SKM-1 treated with dmso at 0.1 percent for 144 hours (cell line): Measurements from ENCODE around the gene ACADVL.

Experiments
- DNase-seq: peaks from one replicate; lab custom pipeline; 2025; ENCODE audit not compliant: unreplicated experiment; lab: John Stamatoyannopoulos, UW

ACADVL gene

DNA sequence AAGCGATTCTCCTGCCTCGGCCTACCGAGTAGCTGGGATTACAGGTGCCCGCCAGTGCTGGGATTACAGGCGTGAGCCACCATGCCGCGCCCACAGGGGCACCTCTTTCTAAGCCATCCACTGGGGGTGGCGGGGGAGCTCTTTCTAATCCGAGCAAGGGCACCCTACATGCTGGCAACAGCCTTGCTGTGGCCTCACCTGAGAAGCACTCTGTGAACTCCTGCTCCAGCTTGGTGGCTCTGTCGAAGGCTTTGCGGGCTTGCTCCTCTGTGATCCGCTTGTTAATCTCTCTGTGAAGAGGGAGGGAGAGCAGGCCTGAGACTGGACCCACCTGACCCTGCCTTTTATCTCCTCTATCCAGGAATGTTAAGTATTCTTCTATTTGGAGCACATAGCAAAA, 28.7 kb upstream of the ACADVL start:
- DNase-seq: no peak

DNA sequence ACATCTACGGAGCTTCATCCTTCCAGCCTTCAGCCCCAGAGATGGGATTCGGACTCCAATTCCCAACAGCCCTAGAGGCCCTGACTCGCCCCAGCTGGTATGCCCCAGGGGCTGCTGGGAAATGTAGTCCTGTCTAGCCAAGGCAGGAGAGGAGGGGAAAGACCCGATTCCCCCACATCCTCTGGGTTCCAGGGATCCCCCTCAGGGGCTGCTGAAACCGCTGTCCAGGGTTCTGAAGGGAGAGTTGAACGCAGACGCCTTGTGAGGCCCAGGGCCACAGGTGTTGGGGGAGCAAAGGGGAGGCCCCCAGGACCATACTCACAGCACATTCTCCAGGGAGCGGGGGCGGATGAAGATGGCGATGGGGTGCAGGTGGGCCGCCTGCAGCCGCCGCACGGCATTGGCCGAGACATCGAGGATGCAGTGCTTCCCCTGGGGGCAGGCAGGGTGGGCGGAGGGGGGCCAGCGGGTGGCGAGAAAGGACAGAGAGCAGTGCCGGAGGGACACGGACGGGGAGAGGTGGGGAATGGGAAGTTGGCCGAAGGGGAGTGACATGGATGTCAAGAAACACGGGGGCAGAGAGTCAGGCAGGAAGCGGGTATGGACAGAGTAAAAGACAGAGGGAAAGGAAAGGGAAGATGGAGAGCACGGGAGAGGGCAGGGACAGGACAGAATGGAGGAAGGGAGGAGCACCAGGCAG, 28.0 kb upstream of the ACADVL start:
- no peak for DNase-seq

DNA sequence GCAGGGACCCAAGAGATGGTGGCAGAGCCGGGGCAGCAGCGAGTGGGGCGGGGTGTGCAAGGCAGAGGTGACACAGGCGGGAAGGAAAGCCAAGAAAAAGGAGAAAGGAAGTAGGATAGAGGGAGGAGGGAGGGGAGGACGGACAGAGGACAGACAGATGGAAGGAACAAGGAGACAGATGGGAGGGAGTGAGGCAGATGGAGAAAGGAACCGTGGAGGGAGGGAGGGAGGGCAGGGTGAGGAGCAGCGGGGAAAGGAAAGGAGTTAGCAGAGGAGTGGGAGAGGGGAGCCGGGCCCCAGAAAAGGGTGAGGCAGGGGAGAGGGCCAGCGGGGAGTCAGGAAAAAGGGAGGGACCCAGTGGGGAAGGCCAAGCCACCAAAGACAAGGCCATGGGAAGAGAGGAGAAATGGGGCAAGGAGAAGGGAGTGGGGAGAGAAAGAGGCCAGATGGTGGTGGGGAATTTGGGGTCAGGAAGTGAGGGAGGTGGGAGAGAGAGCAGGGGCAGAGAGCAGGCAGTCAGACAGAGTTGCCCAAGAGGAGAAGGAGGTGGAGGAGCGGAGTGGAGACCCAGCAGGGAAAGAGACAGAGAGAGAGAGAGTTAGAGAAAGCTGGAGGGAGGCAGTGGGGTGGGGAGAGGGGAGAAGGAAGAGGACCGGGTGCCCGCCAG, 27.3 kb upstream of the ACADVL start:
- DNase-seq: no peak

- no peak for DNase-seq
Measured at GRCh38 chr17:7195971-7196370, 23.8 kb upstream of the ACADVL start.

DNA sequence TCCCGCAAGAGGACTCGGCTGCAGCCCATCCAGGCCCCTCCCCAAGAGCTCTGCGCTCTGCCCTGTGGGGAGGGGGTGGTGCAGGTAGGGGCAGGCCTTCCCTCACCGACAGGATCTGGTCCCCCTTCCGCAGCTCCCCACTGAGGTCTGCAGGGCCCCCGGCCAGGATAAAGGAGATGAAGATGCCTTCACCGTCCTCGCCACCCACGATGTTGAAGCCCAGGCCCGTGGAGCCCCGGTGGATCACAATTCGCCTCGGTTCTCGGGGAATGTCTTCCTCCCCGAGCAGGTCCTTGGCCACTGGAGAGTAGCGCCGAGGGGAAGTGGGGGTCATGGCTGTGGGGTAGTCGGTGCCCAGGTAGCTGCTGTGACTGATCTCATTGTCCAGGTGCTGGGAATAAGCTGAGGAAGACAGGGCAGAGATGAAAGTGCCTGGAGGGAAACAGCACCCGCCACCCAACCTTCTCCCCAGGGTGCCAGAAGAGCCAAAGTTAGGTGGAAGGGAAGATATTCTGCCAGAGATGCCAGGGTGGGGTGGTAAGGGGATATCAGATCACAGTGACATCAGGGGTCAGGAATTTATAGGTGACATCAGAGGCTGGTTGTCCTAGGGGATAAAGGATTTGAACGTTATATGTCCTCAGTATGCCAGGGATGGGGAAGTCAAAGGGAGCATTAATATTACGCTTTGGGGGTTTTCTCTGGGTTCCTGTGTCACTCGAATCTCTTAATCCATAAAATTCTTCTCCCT, 22.9 kb upstream of the ACADVL start:
- DNase-seq: no peak

GRCh38 chr17:7203391-7203790, 16.3 kb upstream of the ACADVL start:
- DNase-seq: no peak

DNA sequence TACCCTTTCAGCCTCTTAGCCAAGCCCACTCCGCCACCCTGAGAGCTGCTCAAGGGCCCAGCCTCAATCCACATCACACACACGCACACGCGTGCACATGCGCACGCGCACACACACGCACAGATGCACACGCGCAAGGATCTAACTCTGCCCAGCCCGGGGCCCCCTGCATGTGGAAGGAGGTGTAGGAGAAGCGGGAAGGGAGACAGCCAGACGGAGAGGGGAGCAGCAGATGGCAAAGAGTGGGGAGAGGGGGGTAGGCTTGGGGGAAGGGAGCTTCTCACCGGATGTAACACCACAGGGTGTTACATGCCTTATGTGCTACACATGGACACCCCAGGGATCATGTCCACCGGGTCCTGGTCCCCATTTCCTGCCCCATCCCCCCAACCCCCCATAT, 15.4 kb upstream of the ACADVL start:
- DNase-seq: no peak

DNA sequence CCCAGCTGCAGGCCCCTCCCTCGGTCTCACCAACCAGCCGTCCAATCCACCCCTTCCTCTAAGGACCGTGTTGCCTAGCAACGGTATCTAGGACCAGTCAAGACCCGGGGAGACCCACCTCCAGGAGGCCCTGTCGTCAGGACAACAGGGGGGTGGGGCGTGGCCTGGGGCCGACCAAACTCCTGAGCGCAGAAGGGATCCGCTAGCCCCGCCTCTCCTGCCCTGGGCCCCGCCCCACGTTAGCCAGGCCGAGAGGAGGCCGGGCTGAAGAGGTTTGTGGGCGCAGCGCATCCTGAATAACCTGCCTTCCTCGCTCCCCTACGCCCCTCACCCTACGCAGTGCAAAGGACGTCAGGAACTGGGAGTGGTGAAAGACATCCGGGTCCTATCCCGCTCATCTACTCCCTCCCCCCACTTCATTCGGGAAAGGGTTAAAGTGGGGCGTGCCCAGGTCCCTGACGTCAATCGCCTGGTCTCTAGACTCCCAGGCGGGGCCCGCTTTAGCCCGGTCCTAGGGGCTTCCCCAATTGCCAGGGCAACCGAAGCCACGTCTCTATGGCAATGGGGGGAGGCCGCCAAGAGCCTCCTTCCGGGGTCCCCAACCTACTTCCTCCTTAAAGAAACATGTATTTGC, 14.8 kb upstream of the ACADVL start:
- DNase-seq: no peak

- no peak for DNase-seq
Measured at GRCh38 chr17:7205561-7205960, 14.2 kb upstream of the ACADVL start.

- DNase-seq: no peak
Measured at GRCh38 chr17:7207120-7208001, 12.4 kb upstream of the ACADVL start.

GRCh38 chr17:7208027-7208571, 11.6 kb upstream of the ACADVL start:
- no peak for DNase-seq

GRCh38 chr17:7208754-7209460, 10.8 kb upstream of the ACADVL start:
- no peak for DNase-seq

DNA sequence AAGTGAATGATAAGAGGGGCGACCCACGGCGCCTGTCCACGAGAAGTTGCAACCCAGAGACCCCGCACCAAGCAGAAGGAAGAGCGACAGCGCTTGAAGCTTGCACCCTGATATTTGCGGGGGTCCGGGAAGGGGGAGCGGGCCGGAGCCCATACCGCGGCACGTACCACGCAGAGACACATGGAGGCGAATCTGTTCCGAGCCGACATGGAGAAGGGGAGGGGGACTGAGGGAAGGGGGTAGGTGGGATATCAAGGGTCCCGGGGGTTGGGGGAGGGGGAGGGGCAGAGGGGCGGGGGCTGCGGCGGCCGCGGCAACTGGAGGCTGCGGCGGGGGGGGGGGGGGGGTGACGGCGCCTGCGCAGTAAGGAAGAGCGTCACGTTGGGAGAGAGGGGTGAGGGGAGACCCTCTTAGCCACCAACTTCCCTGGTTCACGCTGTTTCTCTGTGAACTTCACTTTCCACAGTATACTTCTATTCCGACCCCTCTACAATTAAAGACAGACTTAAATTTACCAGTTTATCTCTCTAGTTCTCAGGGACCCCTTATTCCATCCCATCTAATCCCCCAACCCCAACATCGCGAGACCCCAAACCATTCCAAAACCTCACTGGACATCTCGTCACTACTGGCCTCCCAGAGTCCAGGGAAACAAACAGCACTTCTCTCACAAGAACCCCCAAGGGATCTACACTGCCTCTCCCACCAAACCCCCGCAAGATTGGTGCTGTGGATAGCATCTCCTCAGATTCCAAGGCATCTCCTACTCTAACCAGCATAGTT, 8.1 kb upstream of the ACADVL start:
- no peak for DNase-seq

GRCh38 chr17:7213895-7214299, 5.8 kb upstream of the ACADVL start:
- DNase-seq: peak; percentile 71

DNA sequence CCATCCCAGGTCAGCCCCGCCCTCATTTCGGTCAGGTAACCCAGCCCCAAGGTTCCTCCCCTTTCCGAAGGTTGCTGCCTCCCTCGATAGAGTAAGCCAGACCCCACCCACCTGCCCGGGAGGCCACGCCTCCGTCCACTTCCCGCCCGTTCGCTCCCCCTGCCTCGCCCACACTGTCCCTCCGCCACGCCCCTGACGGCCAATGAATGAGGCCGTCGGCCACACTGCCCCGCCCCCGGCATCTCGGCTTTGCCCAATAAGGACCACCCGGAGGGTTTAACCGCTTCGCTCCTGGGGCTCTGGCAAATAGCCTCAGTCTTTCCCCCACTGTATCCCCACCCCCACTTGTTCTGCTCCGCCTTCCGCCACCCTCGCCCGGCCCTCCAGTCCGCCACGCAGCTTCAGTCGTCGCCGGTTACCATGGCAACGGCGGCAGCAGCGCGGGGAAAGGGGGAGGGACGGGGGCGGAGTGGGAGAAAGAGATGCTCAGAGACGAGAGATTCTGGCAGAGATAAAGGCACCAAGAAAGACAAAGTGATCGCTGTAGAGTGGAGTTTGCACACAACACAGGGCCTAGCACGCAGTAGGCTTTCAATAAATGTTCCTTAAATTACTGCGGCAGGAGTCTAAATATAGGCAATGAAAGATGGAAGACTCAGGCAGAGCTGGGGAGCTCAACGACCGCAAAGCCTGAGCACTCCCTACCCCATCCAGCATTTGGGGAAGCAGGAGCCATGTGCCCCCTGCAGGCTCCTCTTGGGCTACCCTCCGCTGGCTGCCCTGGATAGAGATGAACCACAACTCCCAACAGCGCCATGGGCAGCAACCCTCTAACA, 5.2 kb upstream of the ACADVL start:
- peak; percentile 77 for DNase-seq

DNA sequence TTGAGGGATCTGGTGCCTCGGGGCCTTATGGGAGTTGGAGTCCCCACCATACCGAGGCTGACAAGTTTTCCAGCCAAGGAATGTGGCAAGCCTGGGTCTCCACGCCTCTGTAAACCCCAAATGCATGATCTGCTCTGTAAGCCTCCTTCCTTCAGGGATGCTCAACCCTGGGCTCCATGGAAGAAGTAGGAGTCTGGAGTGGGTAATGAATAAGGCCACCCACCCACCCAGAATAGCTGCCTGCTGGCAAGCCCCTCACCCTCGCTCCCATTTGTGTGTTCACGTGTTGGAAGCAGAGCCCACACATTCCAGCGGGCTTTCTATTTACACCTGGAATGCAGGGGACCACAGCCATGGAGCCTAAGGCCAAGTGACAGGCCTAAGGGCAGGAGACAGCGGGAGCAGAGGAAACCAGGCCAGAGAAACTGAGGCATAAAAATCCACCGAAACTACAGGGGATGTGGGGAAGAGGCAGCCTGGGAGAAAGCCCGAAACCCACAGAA, 4.6 kb upstream of the ACADVL start:
- DNase-seq: no peak

- DNase-seq: no peak
Measured at GRCh38 chr17:7215652-7216180, 4.0 kb upstream of the ACADVL start.
